Keratinocyte (primary cell): ENCODE measurements around the gene HRNR. TPM values are rescaled to one million over a fixed set of nuclear protein-coding genes. Genes with fewer than 3 reads are reported as not detected.

Experiments
- DNase-seq: peaks from one replicate; pipeline ENCODE4 v3.0.0-alpha.2; 2011; ENCODE audit warnings: low read depth, missing footprints, low spot score
- FAIRE-seq: peaks from 2 replicates; lab custom pipeline; 2011; peaks lifted over from hg19 to GRCh38; lab: Jason Lieb, UNC
- H2AFZ ChIP-seq: 2 replicates; pipeline ENCODE4 v1.6.0; 2012; ENCODE audit warnings: low read length, control low read depth, inconsistent platforms; ENCODE audit not compliant: control insufficient read depth
- H3K27ac ChIP-seq: 2 replicates; pipeline ENCODE4 v1.5.1; 2011; ENCODE audit warnings: low read length; ENCODE audit not compliant: control insufficient read depth, insufficient read depth
- H3K27me3 ChIP-seq: 3 replicates; pipeline ENCODE4 v1.6.0; 2011; ENCODE audit warnings: low read length; ENCODE audit not compliant: control insufficient read depth, insufficient read depth; ENCODE audit errors: extremely low read depth
- H3K36me3 ChIP-seq, 2 experiments: 2 replicates in 1 of 2; 3 replicates in 1 of 2; pipeline ENCODE4 v1.5.1; 2011; ENCODE audit warnings: low read length in 2 of 2, mild to moderate bottlenecking in 1 of 2; ENCODE audit not compliant: control insufficient read depth in 2 of 2, insufficient read depth in 2 of 2; ENCODE audit errors: extremely low read depth in 1 of 2
- H3K4me1 ChIP-seq: 3 replicates; pipeline ENCODE4 v1.5.1; 2011; ENCODE audit warnings: low read length; ENCODE audit not compliant: control insufficient read depth, insufficient read depth; ENCODE audit errors: extremely low read depth
- H3K4me2 ChIP-seq: 3 replicates; pipeline ENCODE4 v1.6.0; 2011; ENCODE audit warnings: low read depth, low read length; ENCODE audit not compliant: control insufficient read depth, insufficient read depth; ENCODE audit errors: extremely low read depth
- H3K4me3 ChIP-seq, 3 experiments: fragments of 200-600 bp in 1 of 3; sonication (generic) in 1 of 3; 2 replicates in 2 of 3; 3 replicates in 1 of 3; pipeline ENCODE4 v1.5.1; 2011 to 2016; ENCODE audit warnings: low read length in 3 of 3, mild to moderate bottlenecking in 3 of 3, control low read depth in 2 of 3, inconsistent platforms in 1 of 3, low read depth in 1 of 3, mixed read lengths in 1 of 3, mixed run types in 1 of 3, moderate library complexity in 1 of 3; ENCODE audit not compliant: control insufficient read depth in 2 of 3, insufficient read depth in 2 of 3; ENCODE audit errors: extremely low read depth in 1 of 3
- H3K79me2 ChIP-seq: 2 replicates; pipeline ENCODE4 v1.6.0; 2012; ENCODE audit warnings: low read length; ENCODE audit not compliant: control insufficient read depth, insufficient read depth
- H3K9ac ChIP-seq: 3 replicates; pipeline ENCODE4 v1.6.0; 2011; ENCODE audit warnings: low read length; ENCODE audit not compliant: control insufficient read depth, insufficient read depth; ENCODE audit errors: extremely low read depth
- H3K9me1 ChIP-seq: 3 replicates; pipeline ENCODE4 v1.6.0; 2011; ENCODE audit warnings: low read length; ENCODE audit not compliant: control insufficient read depth, insufficient read depth; ENCODE audit errors: extremely low read depth
- H3K9me3 ChIP-seq: 2 replicates; pipeline ENCODE4 v1.5.1; 2012; ENCODE audit warnings: low read depth, low read length; ENCODE audit not compliant: control insufficient read depth
- H4K20me1 ChIP-seq: 3 replicates; pipeline ENCODE4 v1.6.0; 2011; ENCODE audit warnings: low read length; ENCODE audit not compliant: control insufficient read depth, insufficient read depth; ENCODE audit errors: extremely low read depth
- EZH2 ChIP-seq: IDR thresholded peaks from one replicate; pipeline ENCODE4 v1.6.1; 2012; ENCODE audit warnings: inconsistent platforms, mild to moderate bottlenecking, low read length, moderate library complexity
- dilution Hi-C: fragments of 300-500 bp; cut with MboI; formaldehyde crosslinking; loops from one replicate; pipeline ENCODE4 v1.7.0; 2020; ENCODE audit warnings: low sequenced_read_pairs; ENCODE audit not compliant: extremely low pct_ligation_motif_present
- polyA plus RNA-seq, 5 experiments: library from polyadenylated mRNA; depleted of rRNA in 3 of 5; stranded (reverse) in 3 of 5; stranded (forward) in 1 of 5; unstranded in 1 of 5; fragments of >200 nt; gene quantifications; 1 replicate in 1 of 5; 2 replicates in 3 of 5; 3 replicates in 1 of 5; pipeline versions ENCODE4 v1.2.1 to v1.2.3, GENCODE V29; 2011 to 2012; ENCODE audit warnings: missing spikeins in 2 of 5, low read depth in 1 of 5, low replicate concordance in 1 of 5
- TF ChIP-seq, protein P1 (sequence below), 3 experiments: IDR thresholded peaks in 1 of 3; conservative IDR thresholded peaks in 1 of 3; optimal IDR thresholded peaks in 1 of 3; 2 replicates in 2 of 3; 3 replicates in 1 of 3; pipeline versions ENCODE3 to v1.5.1; 2011; ENCODE audit warnings: low read length in 3 of 3, mild to moderate bottlenecking in 3 of 3, moderate library complexity in 2 of 3, control low read depth in 1 of 3, inconsistent platforms in 1 of 3; ENCODE audit not compliant: insufficient read depth in 2 of 3; ENCODE audit errors: extremely low read depth in 1 of 3

Gene HRNR
- polyA plus RNA-seq, 1 donor (not counting 4 experiments of a cell fraction or from before 2014, with no cell fraction given), result 0.09 TPM

- no peaks in the 10 kb centered on the region for H3K36me3 ChIP-seq
- no peaks in the 10 kb centered on the region for H3K9me1 ChIP-seq
- no peaks in the 10 kb centered on the region for H4K20me1 ChIP-seq
- peaks cover 35% of the 10 kb centered on the region for H3K4me1 ChIP-seq
- H3K4me3 ChIP-seq, result no peak overlapping the region
- no peaks in the 10 kb centered on the region for H3K27me3 ChIP-seq
- no peak for TF ChIP-seq EZH2
- TF ChIP-seq, protein P1, sequence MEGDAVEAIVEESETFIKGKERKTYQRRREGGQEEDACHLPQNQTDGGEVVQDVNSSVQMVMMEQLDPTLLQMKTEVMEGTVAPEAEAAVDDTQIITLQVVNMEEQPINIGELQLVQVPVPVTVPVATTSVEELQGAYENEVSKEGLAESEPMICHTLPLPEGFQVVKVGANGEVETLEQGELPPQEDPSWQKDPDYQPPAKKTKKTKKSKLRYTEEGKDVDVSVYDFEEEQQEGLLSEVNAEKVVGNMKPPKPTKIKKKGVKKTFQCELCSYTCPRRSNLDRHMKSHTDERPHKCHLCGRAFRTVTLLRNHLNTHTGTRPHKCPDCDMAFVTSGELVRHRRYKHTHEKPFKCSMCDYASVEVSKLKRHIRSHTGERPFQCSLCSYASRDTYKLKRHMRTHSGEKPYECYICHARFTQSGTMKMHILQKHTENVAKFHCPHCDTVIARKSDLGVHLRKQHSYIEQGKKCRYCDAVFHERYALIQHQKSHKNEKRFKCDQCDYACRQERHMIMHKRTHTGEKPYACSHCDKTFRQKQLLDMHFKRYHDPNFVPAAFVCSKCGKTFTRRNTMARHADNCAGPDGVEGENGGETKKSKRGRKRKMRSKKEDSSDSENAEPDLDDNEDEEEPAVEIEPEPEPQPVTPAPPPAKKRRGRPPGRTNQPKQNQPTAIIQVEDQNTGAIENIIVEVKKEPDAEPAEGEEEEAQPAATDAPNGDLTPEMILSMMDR (optimal IDR thresholded peaks at IDR 0.05 in 1 of 3, IDR thresholded peaks at IDR 0.05 in 1 of 3, conservative IDR thresholded peaks at IDR 0.05 in 1 of 3; ENCODE audit: extremely low read depth in 1 of 3, insufficient read depth in 2 of 3, low read length in 3 of 3), result no peak
- FAIRE-seq, result peak; percentile 9
- no peaks in the 10 kb centered on the region for H3K79me2 ChIP-seq
- dilution Hi-C loops, result no loop called here
- H3K27ac ChIP-seq, result peak overlapping the region; percentile 62
- H3K4me2 ChIP-seq, result peak overlapping the region; percentile 69
- H3K9ac ChIP-seq, result peak overlapping the region; percentile 46
- no peak for DNase-seq
- H2AFZ ChIP-seq, result no peak overlapping the region
- no peaks in the 10 kb centered on the region for H3K9me3 ChIP-seq
Observed at GRCh38 chr1:152168535-152168868, 55.5 kb downstream of the HRNR start.

- TF ChIP-seq EZH2, result no peak
- TF ChIP-seq, protein P1 (optimal IDR thresholded peaks at IDR 0.05 in 1 of 3, IDR thresholded peaks at IDR 0.05 in 1 of 3, conservative IDR thresholded peaks at IDR 0.05 in 1 of 3; ENCODE audit: extremely low read depth in 1 of 3, insufficient read depth in 2 of 3, low read length in 3 of 3), result no peak
- Histone ChIP-seq H2AFZ (no peak overlapping the region), H3K4me3 (no peak overlapping the region), H4K20me1 (no peaks in the 10 kb centered on the region), H3K4me1 (peaks cover 37% of the 10 kb centered on the region), H3K9me1 (no peaks in the 10 kb centered on the region), H3K4me2 (peak overlapping the region; percentile 69), H3K79me2 (no peaks in the 10 kb centered on the region), H3K27ac (peak overlapping the region; percentile 62), H3K9me3 (no peaks in the 10 kb centered on the region), H3K36me3 (no peaks in the 10 kb centered on the region), H3K27me3 (no peaks in the 10 kb centered on the region), H3K9ac (peak overlapping the region; percentile 46)
- peak; percentile 97 for DNase-seq
- FAIRE-seq, result peak; percentile 99
- dilution Hi-C loops, result no loop called here
Observed at GRCh38 chr1:152167835-152168534, 56.0 kb downstream of the HRNR start.
